Kidney capillary endothelial cell (primary cell): ENCODE results near the gene RAMACL.
A peak's percentile ranks its signal among the peaks of the same experiment; 100 is the strongest.
"Not testable (repeated sequence)": the region's sequence is repeated elsewhere in the genome, so short reads cannot be mapped to it uniquely, and the experiment has no call there.

Source experiments
- DNase-seq: peaks from one replicate; pipeline ENCODE4 v3.0.0-alpha.2; 2018; ENCODE audit warnings: low spot score

Gene RAMACL

DNA sequence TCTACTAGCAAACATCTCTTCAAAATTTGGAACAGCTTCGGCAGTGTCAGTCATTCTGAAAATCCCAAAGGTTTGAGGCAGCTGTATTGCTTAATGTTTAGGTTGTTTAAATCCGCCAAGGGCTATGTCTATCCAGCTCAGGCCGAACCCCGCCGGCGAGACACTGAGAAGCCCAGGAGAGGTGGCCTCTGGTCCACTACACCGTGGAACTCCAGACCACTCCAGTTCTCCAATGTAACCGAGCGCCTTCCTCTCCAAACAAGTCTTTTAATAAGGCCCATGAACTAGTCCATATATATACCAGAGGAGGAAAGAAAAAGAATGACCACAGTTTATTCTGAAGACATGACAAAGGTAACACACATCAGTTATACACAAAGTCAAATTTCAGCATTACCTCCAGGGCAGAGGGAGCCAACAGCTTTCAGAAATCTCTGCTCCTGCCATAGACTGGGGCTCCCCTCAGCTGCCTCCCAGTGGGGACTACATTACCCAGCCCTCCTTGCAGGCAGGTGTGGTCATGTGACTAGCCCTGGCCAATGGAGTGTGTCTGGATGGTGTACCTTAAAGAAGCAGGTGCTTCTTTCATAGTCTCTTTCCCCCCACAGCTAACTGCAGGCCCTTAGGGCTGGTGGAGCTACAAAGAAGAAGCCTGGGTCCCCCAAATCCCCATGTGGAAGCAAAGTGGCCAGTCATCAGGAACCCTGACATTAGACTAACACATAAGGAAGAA lies at the start of gene RAMACL:
Gene RAMACL (minus strand): TSS at position 255 of the 733 bp plus-strand sequence. CDS start 201 bp downstream, at position 54.
- no peak for DNase-seq

DNA sequence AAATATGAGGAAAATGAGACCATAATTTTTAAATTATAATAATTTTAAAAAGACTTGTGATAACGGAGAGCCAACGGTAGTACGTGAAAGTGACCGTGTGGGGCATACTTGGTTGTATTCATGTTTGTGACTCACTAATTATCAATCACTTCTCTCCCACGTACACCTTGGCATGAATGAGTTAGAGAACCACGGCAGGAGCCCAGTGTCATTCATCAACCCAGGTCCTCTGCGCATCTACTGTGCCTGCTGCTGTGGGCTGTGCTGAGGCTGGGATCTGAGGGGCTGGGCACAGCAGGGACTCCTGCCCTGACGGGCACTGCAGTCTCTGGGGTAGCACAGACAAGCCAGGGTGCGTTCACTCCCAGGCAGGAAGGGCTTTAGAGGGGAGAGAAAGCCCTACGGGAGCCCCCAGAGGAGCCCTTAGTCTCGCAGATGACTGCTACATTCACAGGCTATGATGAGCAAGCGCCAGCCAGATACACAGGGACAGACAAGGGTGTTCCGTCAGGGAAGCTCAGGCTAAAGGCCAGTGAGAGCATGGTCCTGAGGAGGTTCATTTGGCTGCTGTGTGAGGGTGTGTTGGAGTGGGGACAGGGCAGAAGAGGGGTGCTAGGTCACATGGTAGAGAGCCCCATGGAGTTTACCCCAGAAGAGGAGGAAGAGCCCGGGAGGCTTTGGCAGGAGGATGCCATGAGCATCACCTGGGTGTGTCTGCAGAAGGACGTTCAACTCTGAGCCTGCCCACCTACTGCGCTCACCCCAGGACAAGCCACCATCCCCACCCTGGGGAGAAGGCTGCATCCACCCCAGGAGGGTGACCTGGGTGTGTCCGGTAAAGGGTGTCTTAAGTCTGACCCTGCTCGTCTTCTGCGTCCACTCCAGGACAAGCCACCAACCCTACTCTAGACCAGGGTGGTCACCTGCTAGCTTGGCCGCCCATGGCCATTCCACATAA lies 48.8 kb upstream of the RAMACL start:
- DNase-seq = no peak

DNA sequence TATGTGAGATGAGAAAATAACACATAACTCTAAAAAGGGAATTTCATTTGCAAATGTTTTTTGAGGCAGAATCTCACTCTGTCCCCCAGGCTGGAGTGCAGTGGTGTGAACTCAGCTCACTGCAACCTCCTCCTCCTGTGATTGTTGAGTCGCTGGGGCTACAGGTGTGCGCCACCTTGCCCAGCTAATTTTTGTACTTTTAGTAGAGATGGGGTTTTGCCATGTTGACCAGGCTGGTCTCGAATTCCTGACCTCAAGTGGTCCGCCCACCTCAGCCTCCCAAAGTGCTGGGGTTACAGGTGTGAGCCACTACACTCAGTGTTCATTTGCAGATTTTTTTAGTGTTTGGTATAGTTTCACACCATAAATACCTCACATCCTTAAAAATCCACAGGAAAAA lies 48.1 kb upstream of the RAMACL start:
- DNase-seq = not testable (repeated sequence)

DNA sequence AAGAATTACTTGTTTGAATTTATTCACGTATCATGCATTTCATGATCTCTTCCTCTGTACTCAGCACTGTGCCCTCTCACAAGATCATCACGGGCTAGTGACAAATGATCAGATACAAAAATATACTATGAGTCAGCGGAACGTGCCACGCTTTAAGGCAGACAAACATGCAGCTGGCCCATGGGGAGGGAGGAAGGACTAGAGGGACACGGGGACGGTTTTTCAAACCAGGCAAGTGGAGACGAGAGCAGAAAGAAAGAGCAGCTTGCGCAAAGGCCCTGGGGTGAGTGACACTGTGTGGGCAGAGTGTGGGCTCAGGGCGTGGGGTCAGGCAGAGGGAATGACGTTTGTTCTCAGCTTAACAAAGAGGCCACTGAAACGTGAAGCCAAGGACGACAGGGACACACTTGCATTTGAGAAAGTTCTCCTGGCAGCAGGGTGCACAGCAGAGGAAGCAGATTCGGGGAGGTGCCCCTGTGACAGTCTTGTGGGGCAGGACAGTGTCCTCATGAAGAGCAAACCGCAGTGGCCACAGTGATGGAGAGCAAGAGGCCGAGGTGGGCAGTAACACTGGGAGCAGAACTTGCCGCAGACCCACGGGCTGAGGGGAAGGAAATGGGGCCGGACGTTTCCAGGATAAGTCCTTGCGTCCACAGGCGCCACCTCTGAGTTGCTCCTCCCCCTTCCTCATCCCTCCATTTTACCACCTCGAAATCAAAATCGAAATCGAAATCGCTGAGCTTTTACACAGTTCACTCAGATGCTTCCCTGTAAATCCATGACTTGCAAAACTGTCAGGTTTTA lies 47.5 kb upstream of the RAMACL start:
- peak; percentile 92 for DNase-seq

DNA sequence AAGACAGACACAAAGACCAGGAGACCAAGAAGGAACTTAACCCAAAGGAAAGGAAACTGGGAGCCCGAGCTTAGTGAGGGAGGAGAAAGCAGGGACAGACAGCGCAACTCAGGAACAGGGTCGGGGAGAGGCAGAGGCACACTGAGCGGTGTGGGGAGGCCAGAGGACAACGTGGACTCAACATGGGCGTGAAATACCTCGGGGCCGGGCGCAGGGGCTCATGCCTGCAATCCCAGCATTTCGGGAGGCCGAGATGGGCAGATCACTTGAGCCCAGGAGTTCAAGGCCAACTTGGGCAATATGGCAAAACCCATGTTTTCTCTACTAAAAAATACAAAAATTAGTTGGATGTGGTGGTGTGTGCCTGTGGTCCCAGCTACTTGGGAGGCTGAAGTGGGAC lies 46.3 kb upstream of the RAMACL start:
- no peak for DNase-seq

DNA sequence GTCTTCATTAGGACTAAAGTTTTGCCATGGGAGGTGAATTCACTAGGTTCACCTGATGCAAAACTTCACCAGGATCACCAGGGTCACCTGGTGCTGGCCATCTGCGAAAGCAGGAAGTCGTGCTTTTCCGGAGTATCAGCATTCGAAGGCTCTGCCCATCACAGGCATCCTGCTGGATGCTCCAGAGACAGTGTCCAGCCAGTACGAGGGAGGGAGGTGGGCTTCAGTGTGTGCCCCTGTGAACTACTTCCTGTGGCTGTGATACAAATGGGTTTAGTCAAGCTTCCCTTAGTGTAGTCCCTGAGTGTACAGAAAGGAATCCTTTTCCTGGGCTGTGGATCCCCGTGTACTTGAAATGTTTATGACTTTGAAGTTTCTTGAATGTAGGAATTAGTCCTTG lies 44.0 kb upstream of the RAMACL start:
- DNase-seq = peak; percentile 72

DNA sequence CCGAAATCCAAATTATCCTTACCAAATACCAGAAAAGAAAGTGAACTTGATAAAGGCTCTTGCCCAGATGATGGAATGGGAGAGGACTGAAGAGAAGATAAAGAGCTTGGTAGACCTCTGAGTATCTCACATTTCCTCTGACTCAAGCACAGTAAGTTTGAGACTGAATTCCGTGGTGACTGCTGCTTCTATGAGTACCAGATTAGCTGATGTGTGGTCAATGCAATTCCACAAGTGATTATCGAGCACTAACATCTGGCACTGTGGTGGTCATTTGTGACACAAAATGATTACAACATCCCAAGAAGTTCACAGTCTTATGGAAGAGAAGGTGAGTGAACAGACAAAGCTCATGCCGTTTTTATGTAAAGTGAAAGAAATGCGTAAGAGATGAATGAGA lies 43.1 kb upstream of the RAMACL start:
- DNase-seq = no peak

DNA sequence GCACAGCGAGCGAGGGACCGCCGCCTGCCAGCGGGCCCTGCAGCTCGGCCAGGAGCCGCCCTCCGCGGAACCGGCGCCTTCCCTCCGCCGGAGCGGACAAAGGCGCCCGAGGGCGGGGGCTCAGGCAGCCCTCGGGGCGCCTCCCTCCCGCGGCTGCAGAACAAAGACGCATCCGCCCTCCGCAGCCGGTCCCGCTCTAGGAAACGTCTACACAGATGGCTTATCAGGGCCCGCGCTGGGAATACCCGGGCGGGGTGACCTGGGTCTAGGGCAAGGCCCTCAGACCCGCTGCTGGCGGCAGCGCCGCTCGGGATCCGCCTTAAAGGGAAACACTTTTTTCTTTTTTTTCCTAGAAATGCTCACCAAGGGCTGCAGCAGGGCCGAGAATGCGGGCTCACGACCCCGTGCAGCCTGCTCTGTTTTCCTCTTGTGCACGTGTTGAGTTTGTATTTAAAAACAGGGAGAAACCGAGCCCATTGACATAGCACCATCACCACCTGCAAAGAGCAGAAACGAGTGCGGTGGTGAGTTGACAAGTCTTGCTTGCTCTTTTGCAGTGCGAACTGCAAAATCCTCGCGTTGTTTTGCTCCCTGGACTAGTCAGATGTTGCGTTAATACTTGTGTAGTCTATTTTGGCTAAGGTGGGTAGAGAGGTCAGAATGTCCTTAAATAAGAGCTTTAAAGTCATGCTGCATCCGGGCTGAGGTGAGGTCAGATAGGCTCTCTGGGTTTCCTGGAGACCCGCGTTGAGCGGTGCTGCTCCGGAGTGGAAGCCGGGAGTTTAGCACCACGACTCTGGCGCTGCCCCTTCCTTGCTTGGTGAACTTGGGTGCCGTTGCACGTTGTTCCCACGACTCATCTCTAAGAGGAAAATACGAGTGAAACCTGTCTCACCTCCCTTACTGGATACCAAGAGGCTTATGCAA lies 41.7 kb upstream of the RAMACL start:
- DNase-seq = peak; percentile 83

DNA sequence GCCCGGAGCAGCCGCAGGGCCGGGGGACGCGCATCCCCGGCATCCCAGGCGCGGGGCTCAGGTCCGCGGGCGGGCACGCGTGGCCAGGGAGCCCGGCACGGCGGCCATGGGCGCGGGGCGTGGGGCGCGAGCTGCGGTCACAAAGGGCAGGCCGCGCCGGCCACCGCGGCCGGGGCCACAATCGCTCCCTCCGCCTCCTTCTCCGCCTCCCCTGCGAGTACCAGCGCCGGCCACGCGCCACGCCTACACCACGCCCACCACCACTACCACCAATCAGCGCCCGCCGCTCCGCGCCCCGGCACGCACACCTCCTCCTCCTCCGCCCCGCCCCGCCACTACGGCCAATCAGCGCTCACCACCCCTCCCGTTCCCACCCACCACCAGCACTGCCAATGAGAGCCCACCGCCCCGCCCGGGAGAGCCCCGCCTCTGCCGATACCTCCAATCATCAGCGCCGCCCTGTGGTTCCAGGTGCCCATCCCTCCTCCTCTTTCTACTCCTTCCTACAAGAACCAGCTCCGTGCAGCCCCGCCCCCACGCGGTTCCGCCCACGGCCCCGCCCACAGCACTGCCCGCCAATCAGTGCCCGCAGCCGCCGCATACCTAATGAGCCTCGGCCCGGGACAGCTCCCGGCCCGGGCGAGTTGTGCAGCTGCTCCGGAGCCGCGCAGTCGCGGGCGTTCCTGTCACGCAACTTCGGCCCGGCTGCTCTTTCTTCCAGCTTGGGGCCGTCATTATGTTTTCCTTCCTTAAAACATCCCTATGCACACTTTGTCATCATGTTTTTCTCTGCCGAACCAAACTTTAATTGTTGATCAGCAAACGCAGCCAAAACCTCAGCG lies 40.8 kb upstream of the RAMACL start, which contains the start of gene RPS6KA2:
Gene RPS6KA2 (minus strand): TSS at position 219 of the 842 bp plus-strand sequence. CDS start 232 bp downstream, outside the sequence.
- peak; percentile 98 for DNase-seq

DNA sequence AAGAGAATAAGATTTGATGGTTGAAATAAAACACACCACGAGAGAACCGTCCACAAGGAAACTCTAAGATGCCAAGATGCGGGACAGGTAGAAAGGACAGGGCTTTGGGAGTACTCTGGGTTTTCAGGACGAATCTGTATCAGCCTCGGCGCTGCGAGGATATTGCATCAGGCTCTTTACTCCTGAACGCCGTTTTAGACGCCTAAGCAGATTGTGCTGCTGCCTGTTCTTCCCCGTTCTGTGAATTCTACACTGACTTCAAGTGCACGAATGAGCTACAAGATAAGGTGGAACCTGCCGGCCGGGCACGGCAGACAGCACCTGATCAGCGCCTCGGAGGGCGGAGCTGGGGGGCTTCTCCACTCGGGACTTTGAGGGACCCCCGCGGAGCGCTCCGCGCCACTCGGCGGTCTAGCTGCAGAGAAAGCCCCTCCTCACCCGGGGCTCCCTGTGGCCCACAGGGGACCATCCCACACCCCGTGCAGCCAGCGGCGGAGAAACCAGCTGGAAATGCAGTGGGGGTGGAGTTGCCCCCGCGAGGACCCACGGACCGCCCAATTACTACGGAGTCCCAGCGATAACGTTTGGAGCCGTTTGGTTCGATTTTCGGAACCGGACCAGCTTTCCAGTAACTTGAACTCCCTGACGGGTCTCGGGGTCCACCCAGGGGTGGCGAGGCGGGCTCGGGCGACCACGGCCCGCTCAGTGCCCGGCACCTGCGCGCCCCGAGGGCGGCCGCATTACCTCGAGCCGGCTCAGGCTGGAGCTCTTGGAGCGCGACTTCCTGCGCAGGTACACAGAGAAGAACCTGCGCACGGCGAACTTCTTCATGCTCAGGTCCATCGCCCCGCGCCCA lies 39.9 kb upstream of the RAMACL start:
- DNase-seq = no peak

DNA sequence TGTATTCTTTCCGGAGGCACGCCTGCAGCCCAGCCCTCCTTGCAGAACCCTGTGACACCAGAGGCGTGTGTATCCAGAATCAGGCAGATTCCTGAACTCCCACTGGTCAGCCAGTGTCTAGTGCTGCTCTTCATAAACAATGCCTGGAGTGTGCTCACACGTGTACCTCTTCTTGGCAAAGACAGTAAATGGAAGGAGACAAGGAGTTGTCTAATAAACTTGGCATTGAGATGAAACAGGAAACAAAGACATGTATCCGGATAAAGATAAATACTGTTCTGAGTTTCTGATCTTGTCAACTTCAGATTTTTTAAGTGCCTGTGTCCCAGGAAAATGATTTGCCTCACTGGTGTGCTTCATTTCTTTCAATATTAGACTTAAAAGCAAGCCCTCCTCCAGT lies 38.9 kb upstream of the RAMACL start:
- DNase-seq = no peak

DNA sequence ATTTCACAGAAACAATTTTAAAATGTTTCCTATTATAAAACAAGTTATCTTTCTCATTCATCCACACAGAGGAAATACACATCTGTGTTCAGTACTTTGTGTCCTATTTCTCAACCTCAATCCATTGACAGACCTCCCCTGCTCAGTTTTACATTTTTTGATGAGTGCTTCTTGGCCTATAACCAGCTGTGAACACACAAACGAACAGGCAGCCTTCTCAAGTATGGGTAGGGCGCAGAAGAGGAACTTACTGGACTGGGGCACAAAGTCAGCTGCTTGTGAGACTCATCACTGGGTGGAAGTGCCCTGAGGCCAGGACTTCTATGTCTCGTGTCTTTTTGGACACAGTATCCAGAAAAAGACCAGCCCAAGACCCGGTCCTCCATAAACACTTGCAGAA lies 37.8 kb upstream of the RAMACL start:
- DNase-seq = no peak

DNA sequence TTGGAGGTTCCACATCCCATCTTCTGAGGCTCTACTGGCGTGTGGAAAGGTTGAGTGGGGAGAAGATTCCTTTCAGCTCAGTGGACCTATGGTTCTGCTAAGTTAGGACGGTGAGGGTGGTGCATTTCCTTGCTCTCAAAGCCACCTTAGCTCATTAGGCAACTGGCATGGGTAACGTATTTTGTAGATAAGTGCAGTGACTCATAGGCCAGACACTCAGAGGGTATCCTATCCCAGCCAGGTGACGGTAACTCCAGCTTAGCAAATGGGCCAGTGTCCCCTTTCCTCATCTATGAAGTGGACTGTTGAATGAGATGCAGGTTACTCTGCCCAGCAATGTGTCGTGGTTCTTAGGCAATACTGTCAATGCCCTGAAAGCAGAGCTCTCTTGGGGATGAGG lies 36.8 kb upstream of the RAMACL start:
- DNase-seq = no peak

DNA sequence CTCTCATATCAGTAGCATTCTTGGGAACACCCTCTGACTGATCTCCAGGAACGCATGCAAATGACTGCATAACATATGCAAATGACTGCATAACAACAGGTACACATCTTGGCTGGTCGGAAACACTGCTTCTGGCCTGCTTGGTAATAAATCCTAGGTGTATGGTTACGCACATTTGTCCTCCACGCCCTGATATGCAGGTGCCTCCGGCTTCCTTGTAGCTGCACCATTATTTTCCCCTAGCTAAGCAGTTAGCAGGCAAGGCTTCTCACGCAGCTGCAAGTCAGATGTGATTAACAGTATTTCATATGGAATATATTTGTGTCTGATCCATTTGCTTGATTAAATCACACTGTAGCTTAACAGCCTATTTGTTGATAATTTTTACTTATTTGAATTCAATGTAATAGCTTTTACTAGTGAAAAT lies 34.6 kb upstream of the RAMACL start:
- no peak for DNase-seq

DNA sequence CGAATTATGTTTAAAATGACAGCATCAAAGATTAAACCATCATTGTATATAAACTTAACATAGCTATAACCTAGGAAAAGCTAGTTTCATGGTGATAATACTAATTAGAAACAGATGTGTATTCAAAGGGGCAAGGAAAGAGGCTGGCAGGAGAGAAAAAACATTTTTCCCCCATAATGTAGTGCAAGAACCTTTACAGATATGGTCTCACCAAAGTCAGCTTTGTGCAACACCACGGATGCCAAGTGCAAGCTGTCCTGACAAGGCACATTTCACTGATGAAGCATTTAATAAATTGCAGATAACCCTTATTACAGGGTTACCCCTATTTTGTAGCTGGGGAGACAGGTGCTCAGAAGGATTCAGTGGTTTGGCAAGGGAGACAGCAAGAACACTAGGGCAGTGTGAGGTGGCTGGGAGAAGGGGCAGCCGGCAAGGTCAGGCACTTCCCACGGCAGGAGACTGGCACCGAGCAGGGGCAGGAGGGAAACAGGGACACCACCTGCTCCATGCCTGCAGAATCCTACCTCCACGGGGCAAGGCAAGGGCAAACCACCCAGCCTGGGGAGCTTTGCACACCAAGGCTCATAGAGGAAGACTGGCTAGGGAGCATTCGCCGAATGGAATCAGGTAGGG lies 34.1 kb upstream of the RAMACL start:
- no peak for DNase-seq

DNA sequence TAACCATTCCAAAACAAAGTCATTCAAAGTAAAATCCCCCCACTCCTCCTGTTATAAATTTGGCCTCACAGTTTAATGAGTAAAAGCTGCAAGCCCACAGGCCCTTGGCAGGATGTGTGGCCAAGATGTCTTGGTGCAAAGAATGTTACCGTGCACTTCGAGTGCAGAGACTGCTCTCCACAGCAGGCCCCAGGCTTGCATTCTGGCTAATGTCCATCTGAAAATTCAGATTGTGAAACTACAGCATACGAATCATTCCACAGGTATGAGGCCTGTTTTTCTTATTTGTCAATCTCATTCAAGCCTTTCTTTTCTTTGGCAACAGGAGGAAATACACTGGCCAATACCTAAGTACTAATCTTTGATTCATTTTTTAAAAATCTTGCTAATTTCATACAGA lies 33.4 kb upstream of the RAMACL start:
- DNase-seq = no peak

DNA sequence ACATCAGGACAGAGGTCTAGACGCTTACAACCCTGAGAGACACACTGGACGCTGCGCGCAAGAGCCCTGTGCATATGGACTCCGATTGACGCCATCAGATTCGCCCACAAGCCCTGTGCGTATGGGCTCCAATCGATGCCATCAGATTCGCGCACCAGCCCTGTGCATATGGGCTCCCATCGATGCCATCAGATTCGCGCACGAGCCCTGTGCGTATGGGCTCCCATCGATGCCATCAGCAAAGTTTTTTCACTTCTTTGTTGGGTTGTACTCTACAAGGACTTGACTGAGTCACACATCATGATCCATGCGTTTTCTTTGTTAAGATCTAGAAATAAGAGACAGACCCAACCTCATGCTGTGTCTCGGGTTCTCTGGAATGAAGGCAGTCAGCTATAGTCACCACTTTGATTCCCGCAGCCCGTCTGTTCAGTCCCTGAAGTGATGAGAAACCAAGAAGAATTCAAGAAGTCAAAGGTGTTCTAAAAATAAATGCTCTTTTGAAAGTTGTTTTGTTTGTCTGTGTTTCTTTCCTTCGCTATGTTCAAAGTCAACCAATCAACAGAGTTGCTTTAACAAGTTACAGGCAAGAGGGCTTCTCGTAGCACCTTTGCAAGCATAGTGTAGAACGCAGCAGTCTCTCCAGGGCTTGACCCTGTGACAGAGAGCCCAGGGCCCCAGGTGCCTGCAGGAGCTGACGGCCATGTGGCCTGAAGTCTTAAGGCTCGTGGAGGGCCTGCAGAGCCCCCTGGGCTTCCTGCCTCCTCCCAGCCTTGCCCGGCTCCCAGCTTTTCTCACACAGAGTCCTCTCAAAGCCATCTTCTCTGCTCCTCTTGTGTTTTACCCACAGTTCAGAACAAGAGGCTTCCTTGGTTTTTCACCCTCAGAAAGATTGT lies 32.6 kb upstream of the RAMACL start:
- DNase-seq = no peak

DNA sequence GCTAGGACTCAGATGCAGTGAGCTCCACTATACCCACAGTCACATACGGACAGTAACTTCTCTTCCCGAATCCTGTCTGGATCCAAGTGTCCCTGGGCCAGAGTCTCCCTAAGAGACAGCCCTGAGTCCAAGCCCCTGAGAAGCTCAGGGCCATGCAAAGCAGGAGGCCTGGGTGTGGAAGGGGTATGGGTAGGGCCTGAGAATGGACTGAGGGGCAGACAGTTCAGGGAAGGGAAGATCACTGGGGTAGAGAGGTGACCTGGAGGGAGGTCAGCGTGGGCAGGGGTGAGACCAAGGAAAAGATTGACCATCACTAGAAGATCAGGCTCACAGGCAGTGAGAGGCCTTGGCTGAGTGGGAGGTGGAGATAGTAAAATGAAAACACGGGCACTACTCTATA lies 31.8 kb upstream of the RAMACL start:
- no peak for DNase-seq
